ENCODE results near the gene RPA3. TPM values are rescaled to one million over a fixed set of nuclear protein-coding genes. Genes with fewer than 3 reads are reported as not detected.

The RPA3 gene
- total RNA-seq, 1 experiment from 2014 or later, result 87.5 TPM

- TF ChIP-seq ZNF274 (IDR thresholded peaks at IDR 0.05; ENCODE audit: low read depth, low read length), result no peak
- TF ChIP-seq POLR2AphosphoS5 (IDR thresholded peaks at IDR 0.05; ENCODE audit: low read depth, low read length), result no peak
- TF ChIP-seq CEBPB (IDR thresholded peaks at IDR 0.05; ENCODE audit: low read depth), result no peak
These were observed 15.6 kb downstream of the RPA3 start (continued) for GRCh38 chr7:7702826-7703225.

DNA sequence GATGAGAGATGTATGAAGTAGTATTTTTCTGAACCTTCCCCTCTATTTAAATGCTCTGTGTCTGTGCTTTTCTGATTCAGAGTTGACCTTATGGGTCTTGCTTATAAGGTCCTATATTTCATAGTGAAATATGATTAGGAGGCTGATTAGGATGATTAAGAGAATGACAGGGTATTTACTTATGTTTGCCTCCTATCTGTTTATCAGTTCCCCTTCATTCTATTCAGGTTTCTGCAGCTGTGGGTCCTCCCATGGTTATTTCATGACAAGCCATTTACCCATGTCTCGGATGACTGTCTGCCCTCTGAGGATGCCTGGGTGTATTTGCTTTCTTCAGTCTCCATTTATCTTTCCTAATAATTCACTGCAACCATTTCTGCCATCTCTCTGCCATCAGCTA lies 16.9 kb downstream of the RPA3 start:
- no peak for DNase-seq (ENCODE audit: low read depth, low spot score)
- CTCF ChIA-PET, result no interaction called here
- POLR2A ChIA-PET, result no interaction called here

More for the DNA sequence above, 16.9 kb downstream of the RPA3 start:
- Histone ChIP-seq H2AFZ (ENCODE audit: low read depth, low read length, poor library complexity, severe bottlenecking) (no peak overlapping the region), H3K9me3 (ENCODE audit: control insufficient read depth in 1 of 2, insufficient read depth in 1 of 2, low read depth in 1 of 2, low read length in 2 of 2) (no peaks in the 10 kb centered on the region), H3K4me3 (replicated peaks in 1 of 2; ENCODE audit: low read depth in 1 of 2, low read length in 2 of 2) (no peak overlapping the region), H3K27ac (ENCODE audit: low read depth, low read length) (no peak overlapping the region), H3K79me2 (ENCODE audit: insufficient read depth, low read length) (no peaks in the 10 kb centered on the region), H3K9me2 (ENCODE audit: insufficient read depth) (no peaks in the 10 kb centered on the region), H3K27me3 (ENCODE audit: insufficient read depth, low read length) (no peaks in the 10 kb centered on the region), H3K36me3 (ENCODE audit: control insufficient read depth in 1 of 2, insufficient read depth in 2 of 2, low read length in 2 of 2) (no peaks in the 10 kb centered on the region), H4K20me1 (ENCODE audit: insufficient read depth) (no peaks in the 10 kb centered on the region), H3K4me1 (ENCODE audit: control insufficient read depth in 1 of 2, insufficient read depth in 2 of 2, low read length in 2 of 2) (peaks cover 13 to 15% of the 10 kb centered on the region in 2 experiments), H3K4me2 (ENCODE audit: low read length) (no peak overlapping the region), H3K9ac (ENCODE audit: low read length) (no peak overlapping the region)
- TF ChIP-seq EGR1 (IDR thresholded peaks at IDR 0.05; ENCODE audit: low read depth) (no peak), ELF1 (IDR thresholded peaks at IDR 0.05; ENCODE audit: borderline replicate concordance, low read depth) (no peak), ZFX (IDR thresholded peaks at IDR 0.05) (no peak), EZH2phosphoT487 (IDR thresholded peaks at IDR 0.05; ENCODE audit: borderline replicate concordance) (no peak), TCF7L2 (IDR thresholded peaks at IDR 0.05; ENCODE audit: borderline replicate concordance, extremely low read depth, insufficient read depth, insufficient read length) (no peak), JUND (IDR thresholded peaks at IDR 0.05) (no peak), MAX (IDR thresholded peaks at IDR 0.05) (no peak), SRF (IDR thresholded peaks at IDR 0.05; ENCODE audit: low read depth) (no peak)
- TF ChIP-seq, protein P1, sequence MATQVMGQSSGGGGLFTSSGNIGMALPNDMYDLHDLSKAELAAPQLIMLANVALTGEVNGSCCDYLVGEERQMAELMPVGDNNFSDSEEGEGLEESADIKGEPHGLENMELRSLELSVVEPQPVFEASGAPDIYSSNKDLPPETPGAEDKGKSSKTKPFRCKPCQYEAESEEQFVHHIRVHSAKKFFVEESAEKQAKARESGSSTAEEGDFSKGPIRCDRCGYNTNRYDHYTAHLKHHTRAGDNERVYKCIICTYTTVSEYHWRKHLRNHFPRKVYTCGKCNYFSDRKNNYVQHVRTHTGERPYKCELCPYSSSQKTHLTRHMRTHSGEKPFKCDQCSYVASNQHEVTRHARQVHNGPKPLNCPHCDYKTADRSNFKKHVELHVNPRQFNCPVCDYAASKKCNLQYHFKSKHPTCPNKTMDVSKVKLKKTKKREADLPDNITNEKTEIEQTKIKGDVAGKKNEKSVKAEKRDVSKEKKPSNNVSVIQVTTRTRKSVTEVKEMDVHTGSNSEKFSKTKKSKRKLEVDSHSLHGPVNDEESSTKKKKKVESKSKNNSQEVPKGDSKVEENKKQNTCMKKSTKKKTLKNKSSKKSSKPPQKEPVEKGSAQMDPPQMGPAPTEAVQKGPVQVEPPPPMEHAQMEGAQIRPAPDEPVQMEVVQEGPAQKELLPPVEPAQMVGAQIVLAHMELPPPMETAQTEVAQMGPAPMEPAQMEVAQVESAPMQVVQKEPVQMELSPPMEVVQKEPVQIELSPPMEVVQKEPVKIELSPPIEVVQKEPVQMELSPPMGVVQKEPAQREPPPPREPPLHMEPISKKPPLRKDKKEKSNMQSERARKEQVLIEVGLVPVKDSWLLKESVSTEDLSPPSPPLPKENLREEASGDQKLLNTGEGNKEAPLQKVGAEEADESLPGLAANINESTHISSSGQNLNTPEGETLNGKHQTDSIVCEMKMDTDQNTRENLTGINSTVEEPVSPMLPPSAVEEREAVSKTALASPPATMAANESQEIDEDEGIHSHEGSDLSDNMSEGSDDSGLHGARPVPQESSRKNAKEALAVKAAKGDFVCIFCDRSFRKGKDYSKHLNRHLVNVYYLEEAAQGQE (IDR thresholded peaks at IDR 0.05; ENCODE audit: low read depth), result no peak
- TF ChIP-seq, protein P2, sequence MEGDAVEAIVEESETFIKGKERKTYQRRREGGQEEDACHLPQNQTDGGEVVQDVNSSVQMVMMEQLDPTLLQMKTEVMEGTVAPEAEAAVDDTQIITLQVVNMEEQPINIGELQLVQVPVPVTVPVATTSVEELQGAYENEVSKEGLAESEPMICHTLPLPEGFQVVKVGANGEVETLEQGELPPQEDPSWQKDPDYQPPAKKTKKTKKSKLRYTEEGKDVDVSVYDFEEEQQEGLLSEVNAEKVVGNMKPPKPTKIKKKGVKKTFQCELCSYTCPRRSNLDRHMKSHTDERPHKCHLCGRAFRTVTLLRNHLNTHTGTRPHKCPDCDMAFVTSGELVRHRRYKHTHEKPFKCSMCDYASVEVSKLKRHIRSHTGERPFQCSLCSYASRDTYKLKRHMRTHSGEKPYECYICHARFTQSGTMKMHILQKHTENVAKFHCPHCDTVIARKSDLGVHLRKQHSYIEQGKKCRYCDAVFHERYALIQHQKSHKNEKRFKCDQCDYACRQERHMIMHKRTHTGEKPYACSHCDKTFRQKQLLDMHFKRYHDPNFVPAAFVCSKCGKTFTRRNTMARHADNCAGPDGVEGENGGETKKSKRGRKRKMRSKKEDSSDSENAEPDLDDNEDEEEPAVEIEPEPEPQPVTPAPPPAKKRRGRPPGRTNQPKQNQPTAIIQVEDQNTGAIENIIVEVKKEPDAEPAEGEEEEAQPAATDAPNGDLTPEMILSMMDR (IDR thresholded peaks at IDR 0.05 in 2 of 3, conservative IDR thresholded peaks at IDR 0.05 in 1 of 3; ENCODE audit: borderline replicate concordance in 1 of 3, insufficient read depth in 1 of 3, low read depth in 2 of 3, low read length in 2 of 3), result no peak
- no TSS peak for BruUV-seq (replicated peaks)
- no peak for ATAC-seq
- intact Hi-C loops (cut with micrococcal nuclease), result no loop called here
- RAD21 ChIA-PET (ENCODE audit: low non-redundant PET in 1 of 2, low total read pairs in 2 of 2, uncharacterized antibody in 2 of 2, unreplicated experiment in 2 of 2), result no interaction called here

Measured in HCT116 (cell line).